ENCODE data around the gene NAALADL2.

Gene NAALADL2

GRCh38 chr3:175214216-175214615, 355.1 kb downstream of the NAALADL2 start:
- DNase-seq: no peak

- DNase-seq: no peak
Observed at GRCh38 chr3:175215833-175216232, 356.7 kb downstream of the NAALADL2 start.

GRCh38 chr3:175222356-175222755, 363.2 kb downstream of the NAALADL2 start:
- DNase-seq: no peak

- no peak for DNase-seq
Observed at GRCh38 chr3:175224051-175224450, 364.9 kb downstream of the NAALADL2 start.

- no peak for DNase-seq
Observed at GRCh38 chr3:175226444-175226843, 367.3 kb downstream of the NAALADL2 start.

GRCh38 chr3:175227126-175227525, 368.0 kb downstream of the NAALADL2 start:
- DNase-seq: no peak

GRCh38 chr3:175233957-175234940, 375.1 kb downstream of the NAALADL2 start:
- no peak for DNase-seq

- DNase-seq: no peak
Observed at GRCh38 chr3:175238801-175239200, 379.7 kb downstream of the NAALADL2 start.

GRCh38 chr3:175240921-175241320, 381.8 kb downstream of the NAALADL2 start:
- DNase-seq: no peak

GRCh38 chr3:175242243-175242642, 383.1 kb downstream of the NAALADL2 start:
- DNase-seq: no peak

- no peak for DNase-seq
Observed at GRCh38 chr3:175246234-175246633, 387.1 kb downstream of the NAALADL2 start.

- DNase-seq: no peak
Observed at GRCh38 chr3:175246766-175247165, 387.6 kb downstream of the NAALADL2 start.

GRCh38 chr3:175247629-175248028, 388.5 kb downstream of the NAALADL2 start:
- DNase-seq: no peak

GRCh38 chr3:175248832-175249231, 389.7 kb downstream of the NAALADL2 start:
- no peak for DNase-seq

GRCh38 chr3:175255698-175256097, 396.6 kb downstream of the NAALADL2 start:
- no peak for DNase-seq

GRCh38 chr3:175257123-175257522, 398.0 kb downstream of the NAALADL2 start:
- no peak for DNase-seq

GRCh38 chr3:175258763-175259162, 399.6 kb downstream of the NAALADL2 start:
- no peak for DNase-seq

GRCh38 chr3:175260145-175260794, 401.1 kb downstream of the NAALADL2 start:
- DNase-seq: no peak

- no peak for DNase-seq
Observed at GRCh38 chr3:175266478-175266877, 407.3 kb downstream of the NAALADL2 start.

GRCh38 chr3:175267121-175267531, 408.0 kb downstream of the NAALADL2 start:
- no peak for DNase-seq

- no peak for DNase-seq
Observed at GRCh38 chr3:175267561-175267960, 408.4 kb downstream of the NAALADL2 start.

- DNase-seq: no peak
Observed at GRCh38 chr3:175269394-175269793, 410.3 kb downstream of the NAALADL2 start.

GRCh38 chr3:175270198-175270837, 411.2 kb downstream of the NAALADL2 start:
- no peak for DNase-seq

Data from activated gamma-delta T cell (primary cell).